Subcutaneous abdominal adipose tissue (tissue), 5 donors: ENCODE data around the gene MAN1A2.
"Not testable (repeated sequence)": the region's sequence is repeated elsewhere in the genome, so short reads cannot be mapped to it uniquely, and the experiment has no call there.

Source experiments
- H3K27ac ChIP-seq: one replicate; pipeline ENCODE4 v1.7.0; 2013; ENCODE audit warnings: low read depth, mild to moderate bottlenecking, inconsistent platforms, low read length, moderate library complexity
- H3K27me3 ChIP-seq, 5 donors: one replicate each; pipeline ENCODE4 v1.7.0; 2013; ENCODE audit warnings: low read length in 5 of 5, inconsistent platforms in 1 of 5; ENCODE audit not compliant: control insufficient read depth in 5 of 5, insufficient read depth in 4 of 5
- H3K36me3 ChIP-seq, 5 donors: one replicate each; pipeline ENCODE4 v1.7.0; 2013; ENCODE audit warnings: low read length in 5 of 5; ENCODE audit not compliant: control insufficient read depth in 5 of 5, insufficient read depth in 5 of 5
- H3K4me1 ChIP-seq, 5 donors: one replicate each; pipeline ENCODE4 v1.7.0; 2013; ENCODE audit warnings: low read length in 5 of 5, mild to moderate bottlenecking in 3 of 5, moderate library complexity in 1 of 5; ENCODE audit not compliant: control insufficient read depth in 5 of 5, insufficient read depth in 5 of 5
- H3K4me3 ChIP-seq, 5 donors: one replicate each; pipeline ENCODE4 v1.7.0; 2013; ENCODE audit warnings: low read length in 5 of 5, low read depth in 1 of 5
- H3K9ac ChIP-seq, 5 donors: one replicate each; pipeline ENCODE4 v1.7.0; 2013; ENCODE audit warnings: low read length in 5 of 5, mild to moderate bottlenecking in 4 of 5, moderate library complexity in 3 of 5
- H3K9me3 ChIP-seq, 5 donors: one replicate each; pipeline ENCODE4 v1.7.0; 2013; ENCODE audit warnings: low read length in 5 of 5; ENCODE audit not compliant: control insufficient read depth in 5 of 5
- donor health status: healthy.
- donor health status: healthy.
- donor health status: healthy.
- donor health status: healthy.
- donor health status: healthy.

MAN1A2 gene

GRCh38 chr1:117416546-117417125 is 49.4 kb downstream of the MAN1A2 start:
- no peak overlapping the region for H3K9ac ChIP-seq
- no peaks in the 10 kb centered on the region for H3K9me3 ChIP-seq
- peaks cover 0 to 19% (median 5%) of the 10 kb centered on the region in 5 donors for H3K36me3 ChIP-seq
- H3K27ac ChIP-seq: no peak overlapping the region
- H3K4me1 ChIP-seq: no peaks in the 10 kb centered on the region
- no peaks in the 10 kb centered on the region for H3K27me3 ChIP-seq
- H3K4me3 ChIP-seq: no peak overlapping the region

GRCh38 chr1:117425050-117425734 is 57.9 kb downstream of the MAN1A2 start:
- Histone ChIP-seq H3K4me3 (no peak overlapping the region), H3K9ac (no peak overlapping the region)

GRCh38 chr1:117427297-117427696 is 60.0 kb downstream of the MAN1A2 start:
- Histone ChIP-seq H3K9ac (no peak overlapping the region), H3K27me3 (no peaks in the 10 kb centered on the region), H3K4me3 (no peak overlapping the region), H3K27ac (no peak overlapping the region), H3K4me1 (no peaks in the 10 kb centered on the region), H3K9me3 (peaks cover 5 to 23% (median 11%) of the 10 kb centered on the region in 5 donors), H3K36me3 (peaks cover 4 to 15% (median 7%) of the 10 kb centered on the region in 5 donors)

More at GRCh38 chr1:117425050-117425734, 57.9 kb downstream of the MAN1A2 start:
- Histone ChIP-seq H3K36me3 (peaks cover 4 to 22% (median 7%) of the 10 kb centered on the region in 5 donors), H3K4me1 (no peaks in the 10 kb centered on the region), H3K9me3 (peaks cover 5 to 23% (median 11%) of the 10 kb centered on the region in 5 donors), H3K27ac (no peak overlapping the region), H3K27me3 (no peaks in the 10 kb centered on the region)

DNA sequence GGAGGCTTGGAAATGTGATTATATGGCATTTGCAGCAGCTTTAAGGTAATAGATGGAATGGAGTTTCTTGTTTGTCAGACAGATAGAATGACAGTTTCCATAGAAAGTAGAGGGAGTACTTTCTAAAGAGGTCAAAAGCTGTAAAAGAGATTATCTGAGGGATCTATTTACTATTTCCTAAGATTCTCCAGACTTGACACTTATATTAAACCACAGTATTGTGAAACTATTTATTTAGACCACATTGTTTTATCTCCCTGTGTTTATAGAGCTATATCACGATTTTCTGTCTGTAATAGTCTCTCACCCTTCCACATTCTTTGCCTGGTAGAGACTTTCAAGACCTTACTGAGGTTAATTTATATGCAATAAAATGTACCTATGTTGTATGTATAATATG is 66.7 kb downstream of the MAN1A2 start:
- no peak overlapping the region for H3K27ac ChIP-seq
- no peaks in the 10 kb centered on the region for H3K36me3 ChIP-seq
- no peak overlapping the region for H3K4me3 ChIP-seq
- no peaks in the 10 kb centered on the region for H3K27me3 ChIP-seq
- H3K9me3 ChIP-seq: peaks cover 0 to 3% (median 0%) of the 10 kb centered on the region in 5 donors
- no peak overlapping the region for H3K9ac ChIP-seq
- no peaks in the 10 kb centered on the region for H3K4me1 ChIP-seq

DNA sequence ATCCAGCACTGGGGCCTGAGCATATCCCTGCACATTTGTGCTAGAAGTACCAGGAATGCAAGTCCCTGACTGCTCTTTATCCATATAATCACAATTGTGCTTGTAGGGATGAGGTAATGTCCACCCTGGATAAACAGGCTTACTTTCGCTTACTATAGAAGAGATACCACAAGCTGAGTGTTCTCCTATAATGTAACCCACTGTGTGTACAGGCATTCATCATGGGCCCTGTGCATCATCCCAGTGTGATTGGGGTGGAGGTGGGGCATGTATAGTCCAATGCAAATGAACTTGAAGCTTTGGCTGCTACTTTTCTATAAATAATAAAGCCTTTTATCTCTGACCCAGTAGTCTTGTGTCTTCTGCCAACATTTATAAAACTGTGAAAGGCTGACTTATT is 69.3 kb downstream of the MAN1A2 start:
- no peak overlapping the region for H3K27ac ChIP-seq

DNA sequence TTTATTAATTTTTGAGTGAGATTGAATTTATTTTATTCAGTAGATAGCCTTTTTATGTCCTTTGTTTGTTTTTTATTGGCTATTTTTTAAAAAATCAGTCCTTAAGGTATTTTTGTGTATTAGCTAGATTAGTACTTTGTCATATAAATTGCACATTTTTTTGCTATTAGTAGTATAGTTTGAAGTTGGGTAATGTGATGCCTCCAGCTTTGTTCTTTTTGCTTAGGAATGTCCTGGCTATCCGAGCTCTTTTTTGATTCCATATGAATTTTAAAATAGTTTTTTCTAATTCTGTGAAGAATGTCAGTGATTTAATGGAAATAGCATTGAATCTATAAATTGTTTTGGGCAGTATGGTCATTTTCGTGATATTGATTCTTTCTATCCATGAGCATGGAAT is 80.4 kb downstream of the MAN1A2 start:
- Histone ChIP-seq H3K9ac (no peak overlapping the region), H3K36me3 (peaks cover 7 to 17% (median 10%) of the 10 kb centered on the region in 5 donors), H3K27ac (no peak overlapping the region), H3K4me1 (no peaks in the 10 kb centered on the region), H3K27me3 (no peaks in the 10 kb centered on the region), H3K9me3 (no peaks in the 10 kb centered on the region), H3K4me3 (no peak overlapping the region)

More for the DNA sequence above, 69.3 kb downstream of the MAN1A2 start:
- Histone ChIP-seq H3K9me3 (peaks cover 0 to 3% (median 0%) of the 10 kb centered on the region in 5 donors), H3K27me3 (no peaks in the 10 kb centered on the region), H3K9ac (no peak overlapping the region), H3K4me3 (no peak overlapping the region), H3K36me3 (no peaks in the 10 kb centered on the region), H3K4me1 (no peaks in the 10 kb centered on the region)

- no peak overlapping the region for H3K9ac ChIP-seq
- no peaks in the 10 kb centered on the region for H3K4me1 ChIP-seq
- no peaks in the 10 kb centered on the region for H3K27me3 ChIP-seq
- H3K9me3 ChIP-seq: no peaks in the 10 kb centered on the region
- no peak overlapping the region for H3K4me3 ChIP-seq
- H3K36me3 ChIP-seq: peaks cover 6 to 23% (median 12%) of the 10 kb centered on the region in 5 donors
- H3K27ac ChIP-seq: no peak overlapping the region
These were observed 85.0 kb downstream of the MAN1A2 start for GRCh38 chr1:117452216-117452615.

- Histone ChIP-seq H3K4me3 (no peak overlapping the region), H3K27me3 (no peaks in the 10 kb centered on the region), H3K9ac (no peak overlapping the region), H3K9me3 (no peaks in the 10 kb centered on the region), H3K4me1 (no peaks in the 10 kb centered on the region), H3K27ac (no peak overlapping the region), H3K36me3 (peaks cover 6 to 23% (median 9%) of the 10 kb centered on the region in 5 donors)
These were observed 86.7 kb downstream of the MAN1A2 start for GRCh38 chr1:117453958-117454357.

DNA sequence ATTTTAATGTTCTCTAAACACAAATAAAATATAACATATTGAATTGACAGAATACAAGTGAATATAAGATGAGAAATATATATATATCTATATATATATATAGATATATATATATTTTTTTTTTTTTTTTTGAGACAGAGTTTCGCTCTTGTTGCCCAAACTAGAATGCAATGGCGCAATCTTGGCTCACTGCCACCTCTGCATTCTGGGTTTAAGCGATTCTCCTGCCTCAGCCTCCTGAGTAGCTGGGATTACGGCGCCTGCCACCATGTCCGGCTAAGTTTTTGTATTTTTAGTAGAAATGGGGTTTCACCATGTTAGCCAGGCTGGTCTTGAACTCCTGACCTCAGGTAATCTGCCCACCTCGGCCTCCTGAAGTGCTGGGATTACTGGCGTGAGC is 91.2 kb downstream of the MAN1A2 start:
- H3K4me3 ChIP-seq, H3K4me1 ChIP-seq, H3K9ac ChIP-seq, H3K27me3 ChIP-seq, H3K27ac ChIP-seq, H3K9me3 ChIP-seq: not testable (repeated sequence)
- H3K36me3 ChIP-seq: peaks cover 0 to 13% (median 2%) of the 10 kb centered on the region in 5 donors

DNA sequence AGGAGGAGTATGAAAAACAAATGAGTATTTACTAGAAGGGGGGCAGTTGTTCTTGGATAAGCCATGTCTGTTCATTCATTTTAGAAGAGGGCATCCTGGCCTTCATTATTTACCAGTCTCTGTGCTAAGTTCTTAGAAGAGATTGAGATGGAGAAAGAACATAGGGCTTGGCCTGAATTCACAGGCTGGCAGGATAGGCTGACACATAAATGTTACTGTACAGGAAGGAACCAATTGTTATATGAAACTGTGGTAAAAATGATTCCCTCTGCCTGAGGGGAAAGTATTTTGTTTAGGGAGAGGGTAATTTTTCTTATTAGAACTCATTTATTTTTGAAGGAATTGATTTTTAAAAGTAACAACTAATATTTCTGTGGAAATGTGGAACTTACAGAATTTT is 99.5 kb downstream of the MAN1A2 start:
- Histone ChIP-seq H3K4me3 (no peak overlapping the region), H3K9me3 (no peaks in the 10 kb centered on the region), H3K9ac (no peak overlapping the region), H3K27me3 (no peaks in the 10 kb centered on the region), H3K27ac (no peak overlapping the region), H3K4me1 (peaks cover 0 to 3% (median 0%) of the 10 kb centered on the region in 5 donors), H3K36me3 (peaks cover 0 to 28% (median 9%) of the 10 kb centered on the region in 5 donors)
